ENCODE data around the gene CACNA2D3.

The CACNA2D3 gene

DNA sequence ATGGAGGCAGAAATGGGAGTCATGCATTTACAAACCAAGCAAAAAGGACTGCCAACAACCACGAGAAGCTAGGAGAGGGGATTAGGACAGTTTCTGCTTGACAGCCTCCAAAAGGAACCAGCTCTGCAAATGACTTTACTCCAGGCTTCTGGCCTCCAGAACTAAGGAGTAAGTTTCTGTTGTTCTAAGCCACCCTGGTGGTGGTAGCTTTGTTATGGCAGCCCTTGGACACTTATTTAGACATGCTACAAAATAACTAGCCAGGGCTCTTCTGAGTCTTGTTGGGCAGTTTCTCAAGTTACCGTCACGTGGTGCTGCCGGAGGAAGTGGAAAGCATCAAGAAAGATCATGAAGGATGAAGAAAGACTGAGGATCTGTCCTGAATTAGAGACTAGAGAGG, 419.0 kb downstream of the CACNA2D3 start:
- DNase-seq = no peak

DNA sequence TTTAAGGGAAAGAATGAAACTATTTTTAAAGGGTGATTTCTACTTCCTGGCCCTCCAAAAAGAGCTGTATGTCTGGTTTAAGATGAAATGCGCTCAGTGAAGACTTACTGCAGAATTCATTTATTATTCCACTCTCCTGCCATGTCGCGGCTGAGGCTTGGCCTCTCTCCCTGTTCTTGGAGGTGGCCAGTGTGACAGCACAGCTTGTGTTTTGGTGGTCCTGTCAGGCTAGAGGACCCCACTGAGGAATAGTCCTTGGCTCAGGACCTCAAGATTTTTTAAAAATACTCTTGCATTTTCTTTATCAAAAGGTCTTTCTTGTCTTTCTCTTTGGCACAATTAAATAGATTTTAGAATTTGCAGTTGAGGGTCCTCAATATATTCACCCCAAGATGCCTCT, 421.1 kb downstream of the CACNA2D3 start:
- DNase-seq = no peak

DNA sequence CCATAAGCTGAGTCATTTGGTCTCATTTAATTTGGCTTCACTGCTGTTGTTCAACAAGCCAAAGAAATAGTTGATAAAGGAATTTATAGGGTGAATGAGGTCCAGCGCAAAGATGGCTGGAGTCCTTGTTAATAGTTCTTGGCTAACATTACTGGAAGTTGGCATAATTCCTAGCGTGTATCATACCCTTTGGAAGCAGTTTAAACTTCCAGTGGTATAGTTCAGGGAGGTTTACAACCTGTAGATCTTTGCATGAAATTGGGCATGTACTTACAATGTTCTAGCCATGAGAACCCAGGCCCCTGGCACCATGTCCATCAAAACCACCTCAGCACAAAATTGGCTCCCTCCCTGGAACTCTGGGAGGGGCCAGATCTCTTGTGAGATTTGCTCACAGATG, 424.7 kb downstream of the CACNA2D3 start:
- DNase-seq = no peak

DNA sequence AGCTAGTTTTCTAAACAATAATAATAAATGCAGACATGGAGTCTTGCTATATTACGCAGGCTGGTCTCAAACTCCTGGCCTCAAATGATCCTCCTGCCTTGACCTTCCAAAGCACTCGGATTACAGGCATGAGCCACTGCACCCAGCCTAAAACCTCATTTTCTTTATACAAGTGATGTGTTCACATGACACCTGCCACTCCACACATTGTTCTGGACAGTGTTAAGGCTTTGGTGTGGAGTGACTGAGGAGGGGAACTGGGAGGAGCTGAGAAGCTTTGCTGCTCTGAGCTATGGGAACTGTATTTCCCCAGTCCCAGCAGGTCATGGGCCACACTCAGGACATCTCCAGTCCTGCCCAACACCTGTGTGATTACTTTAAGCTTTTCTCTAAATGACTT, 425.5 kb downstream of the CACNA2D3 start:
- DNase-seq = no peak

DNA sequence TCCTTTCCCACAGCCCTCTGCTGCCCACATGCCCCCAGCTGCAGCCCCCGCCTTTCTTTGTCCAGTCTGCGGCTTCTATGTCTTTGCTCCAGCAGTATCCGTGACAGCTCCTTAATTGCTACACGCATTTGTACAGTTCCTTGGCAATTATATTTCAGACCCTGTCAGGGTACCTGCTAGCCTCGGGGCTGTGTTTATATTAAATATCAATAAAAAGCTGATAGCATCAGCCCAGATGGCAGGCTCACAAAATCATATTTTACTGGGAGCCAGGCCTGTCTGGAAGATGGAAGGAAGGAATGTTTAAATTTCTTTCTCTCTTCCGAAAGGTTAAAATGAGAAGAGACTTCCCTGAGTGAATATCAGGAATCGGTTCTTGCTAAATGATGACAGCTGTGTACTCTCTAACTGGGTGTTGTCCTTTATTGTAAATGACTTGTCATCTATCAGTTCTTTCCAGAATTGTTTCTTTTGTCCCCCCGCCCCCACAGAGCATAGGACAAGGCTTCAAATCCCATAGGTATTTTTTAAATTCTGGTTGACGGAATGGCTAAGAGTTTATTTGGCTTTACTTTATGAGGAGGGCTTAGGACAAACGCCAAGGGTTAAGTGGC, 427.4 kb downstream of the CACNA2D3 start:
- DNase-seq = no peak

DNA sequence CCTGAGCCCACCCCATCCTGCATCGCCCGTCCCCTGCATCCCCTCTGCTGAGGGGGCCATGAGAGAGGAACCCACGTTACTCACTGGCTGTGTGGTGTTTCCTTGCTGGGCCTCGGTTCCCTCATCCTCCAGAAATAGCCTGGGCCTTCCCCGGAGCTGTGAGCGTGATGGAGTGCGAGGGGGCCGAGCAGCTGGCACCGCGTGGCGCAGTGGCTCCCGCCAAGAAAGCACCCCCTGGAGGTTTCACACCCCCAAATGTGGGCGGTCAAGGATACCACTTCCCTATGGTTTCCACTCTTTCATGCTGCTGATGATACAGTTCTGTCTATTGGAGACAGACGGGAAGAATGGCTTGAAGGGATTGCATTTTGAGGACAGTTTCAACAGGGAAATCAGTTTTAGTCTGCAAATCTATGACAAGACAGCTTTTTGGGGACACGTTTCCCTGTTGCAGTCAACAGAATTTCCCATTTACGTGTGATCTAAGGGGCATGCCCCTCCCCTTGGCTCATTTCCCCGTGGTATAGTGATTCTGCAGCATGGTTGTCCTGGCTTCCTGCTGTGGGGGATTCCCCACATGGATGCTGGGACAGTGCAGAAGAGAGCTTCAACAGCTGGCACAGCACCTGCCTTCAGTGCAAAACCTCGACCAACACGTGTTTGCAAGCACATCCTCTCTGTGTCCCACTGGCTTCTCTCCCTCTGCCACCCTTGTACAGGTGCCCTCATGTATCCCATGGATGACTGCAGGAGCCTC, 428.0 kb downstream of the CACNA2D3 start:
- DNase-seq = peak; percentile 11

DNA sequence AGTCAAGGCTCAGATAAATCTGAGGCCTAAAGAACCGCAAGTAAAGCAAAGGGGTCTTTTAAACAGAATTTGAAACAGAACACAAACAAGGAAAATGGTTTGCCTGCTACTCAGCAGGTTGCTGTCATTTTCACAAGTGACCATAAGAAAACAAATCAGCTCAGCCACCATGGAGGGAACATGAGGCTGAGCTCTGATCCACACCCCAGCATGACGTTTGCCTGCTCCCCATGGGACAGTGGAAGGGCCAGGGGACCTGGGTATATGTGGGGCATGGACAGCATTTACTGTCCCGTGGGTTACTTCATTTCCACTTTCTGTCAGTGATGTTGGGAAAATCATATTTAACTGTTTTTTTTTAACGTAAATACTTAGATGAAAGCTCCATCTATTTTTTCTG, 434.3 kb downstream of the CACNA2D3 start:
- no peak for DNase-seq

DNA sequence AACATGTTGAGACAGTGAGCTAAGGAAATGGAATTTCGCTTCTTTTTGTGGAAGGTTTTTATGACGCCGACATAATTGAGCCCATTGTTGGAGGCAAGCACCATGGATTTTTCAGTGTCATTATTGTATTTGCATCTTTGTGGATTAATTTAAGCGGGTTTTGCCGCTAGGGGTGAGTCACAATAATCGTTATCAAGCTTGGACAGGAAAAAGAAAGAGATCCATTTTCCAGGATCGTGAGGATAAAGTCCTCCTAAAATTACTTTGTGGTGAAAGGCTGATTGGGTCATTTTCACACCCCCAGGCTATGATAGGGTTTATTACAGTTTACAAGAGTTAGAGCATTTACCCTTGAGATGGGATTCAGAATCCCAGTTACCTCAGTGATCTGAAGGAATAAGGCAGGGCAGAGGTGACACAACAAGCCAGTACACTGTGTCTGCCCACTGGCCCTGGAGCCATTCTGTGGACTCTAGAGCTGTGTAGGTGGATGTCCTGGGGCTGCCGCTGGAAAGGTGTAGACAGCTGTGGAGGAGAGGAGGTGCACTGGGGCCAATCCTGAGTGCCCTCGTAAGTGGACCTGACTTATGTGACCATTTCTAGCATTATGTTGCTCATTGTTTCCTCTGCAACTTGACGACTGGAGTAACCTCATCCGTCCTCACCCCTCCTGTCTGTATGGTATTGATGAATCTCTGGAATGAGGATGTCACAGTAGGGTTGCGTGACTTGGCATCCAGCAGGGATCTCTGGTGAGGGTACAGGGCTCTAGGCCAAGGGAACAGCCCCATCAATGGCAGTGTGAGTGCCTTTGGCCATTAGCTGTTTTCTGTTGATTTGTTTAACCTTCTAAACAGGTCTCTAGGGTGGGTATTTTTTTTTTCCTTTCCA, 435.4 kb downstream of the CACNA2D3 start:
- DNase-seq = no peak

DNA sequence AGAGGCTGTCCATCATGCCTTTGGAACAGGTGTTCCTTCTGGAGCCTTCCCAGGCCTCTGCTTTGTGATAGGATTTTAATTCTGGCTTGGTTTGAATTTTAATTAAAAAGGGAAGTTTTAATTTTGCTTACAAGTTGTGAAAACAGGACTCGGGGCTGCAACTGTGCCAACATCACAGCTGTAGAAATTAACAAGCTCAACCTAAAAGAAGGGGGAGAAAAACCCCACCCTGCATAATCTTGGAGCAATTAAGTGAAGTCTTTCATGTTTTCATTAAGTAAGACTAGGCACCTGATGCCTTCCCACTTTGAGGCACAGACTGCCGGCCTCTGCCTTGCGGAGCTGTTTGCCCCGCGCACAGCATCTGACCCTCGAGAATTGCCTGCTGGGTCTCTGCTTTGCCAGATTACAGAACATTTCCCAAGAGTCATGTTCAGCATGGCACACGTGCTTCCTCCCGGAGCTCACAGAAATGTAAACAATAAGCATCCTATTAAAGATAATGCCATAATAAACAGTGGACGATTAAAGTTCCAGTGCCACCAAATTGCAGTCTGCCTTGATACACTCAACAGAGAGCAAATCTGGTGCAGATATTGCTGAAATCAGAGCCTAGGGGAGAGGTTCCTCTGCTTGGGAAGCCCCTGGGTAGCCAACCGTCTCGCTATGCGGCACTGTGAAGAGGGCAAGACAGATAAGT, 441.3 kb downstream of the CACNA2D3 start:
- DNase-seq = no peak

DNA sequence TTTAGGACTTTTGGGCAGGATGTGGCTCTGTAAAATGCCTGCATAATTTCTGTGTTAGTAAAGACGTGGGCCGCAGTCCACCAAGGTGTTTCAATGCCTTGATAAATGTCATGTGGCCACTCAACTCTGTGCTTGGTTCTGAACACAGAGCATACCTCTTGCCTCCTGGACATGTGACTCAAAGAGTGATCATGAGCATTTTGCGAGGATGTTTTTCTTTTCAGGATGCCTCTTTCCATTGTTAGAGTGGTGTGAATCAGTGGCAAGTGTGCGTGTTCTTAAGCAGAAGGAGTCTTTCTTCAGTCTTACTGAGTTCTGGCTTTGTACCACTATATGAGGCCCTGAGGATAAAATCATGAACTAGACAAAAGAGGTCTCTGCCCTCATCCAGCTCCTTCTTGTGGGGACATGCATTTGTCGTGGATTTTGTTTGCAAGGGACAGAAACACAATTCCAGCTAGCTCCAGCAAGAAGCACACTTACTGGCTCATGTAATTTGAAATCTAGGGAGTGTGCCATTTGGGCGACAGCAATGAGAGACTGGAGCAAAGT, 442.1 kb downstream of the CACNA2D3 start:
- no peak for DNase-seq

DNA sequence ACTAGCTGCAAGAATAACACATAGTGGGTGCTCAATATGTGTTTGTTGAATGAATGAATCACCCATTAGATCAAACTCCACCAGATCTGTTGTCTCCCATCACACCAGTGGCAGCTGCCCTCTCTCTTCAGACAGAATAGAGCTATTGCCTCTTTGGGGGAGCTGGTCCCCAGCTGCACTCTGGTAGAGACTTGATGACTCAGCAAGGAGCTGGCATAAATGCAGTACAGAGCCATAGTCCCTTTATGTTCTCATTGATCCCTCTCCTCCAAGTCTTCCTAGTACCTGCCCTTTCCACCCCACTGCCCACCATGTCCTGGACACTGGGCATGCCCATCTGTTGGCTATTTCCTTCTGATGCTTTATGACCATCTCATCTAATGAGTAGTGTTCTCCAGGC, 443.6 kb downstream of the CACNA2D3 start:
- no peak for DNase-seq

DNA sequence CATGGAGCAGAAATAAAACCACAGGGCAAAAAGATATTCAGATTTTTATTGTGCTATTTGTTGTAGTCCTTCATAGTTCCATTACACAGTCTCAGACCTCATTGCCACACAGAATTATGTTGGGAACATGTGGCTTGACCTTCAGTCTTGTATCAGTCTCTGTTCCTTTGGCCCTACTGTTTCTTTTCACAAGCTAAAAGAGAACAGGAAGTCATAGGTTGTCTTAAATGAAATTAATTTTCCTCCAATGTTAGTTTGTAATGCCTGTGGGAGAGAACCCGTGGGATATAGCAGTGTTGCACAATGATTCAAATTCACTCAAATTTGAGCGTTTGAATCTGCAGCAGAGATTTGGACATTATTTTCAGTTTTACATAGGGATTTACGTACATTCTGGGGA, 445.6 kb downstream of the CACNA2D3 start:
- no peak for DNase-seq

DNA sequence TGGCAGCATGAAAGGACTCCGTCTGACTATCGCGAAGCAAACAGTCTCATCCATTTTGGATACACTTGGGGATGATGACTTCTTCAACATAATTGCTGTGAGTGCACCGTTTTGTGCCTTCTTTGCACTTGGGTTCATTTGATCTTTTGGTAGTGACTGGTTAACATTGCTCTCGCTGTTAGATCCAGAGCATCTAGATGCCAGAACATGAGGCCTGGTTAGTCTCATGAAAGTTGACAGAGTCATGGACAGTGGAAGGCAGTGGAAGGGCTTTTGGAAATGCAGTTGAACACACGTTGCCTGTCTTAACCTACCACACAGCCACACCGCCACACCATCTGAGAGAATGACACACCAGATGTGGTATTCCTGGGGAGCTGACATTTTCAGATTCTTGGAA, 447.7 kb downstream of the CACNA2D3 start:
- no peak for DNase-seq

DNA sequence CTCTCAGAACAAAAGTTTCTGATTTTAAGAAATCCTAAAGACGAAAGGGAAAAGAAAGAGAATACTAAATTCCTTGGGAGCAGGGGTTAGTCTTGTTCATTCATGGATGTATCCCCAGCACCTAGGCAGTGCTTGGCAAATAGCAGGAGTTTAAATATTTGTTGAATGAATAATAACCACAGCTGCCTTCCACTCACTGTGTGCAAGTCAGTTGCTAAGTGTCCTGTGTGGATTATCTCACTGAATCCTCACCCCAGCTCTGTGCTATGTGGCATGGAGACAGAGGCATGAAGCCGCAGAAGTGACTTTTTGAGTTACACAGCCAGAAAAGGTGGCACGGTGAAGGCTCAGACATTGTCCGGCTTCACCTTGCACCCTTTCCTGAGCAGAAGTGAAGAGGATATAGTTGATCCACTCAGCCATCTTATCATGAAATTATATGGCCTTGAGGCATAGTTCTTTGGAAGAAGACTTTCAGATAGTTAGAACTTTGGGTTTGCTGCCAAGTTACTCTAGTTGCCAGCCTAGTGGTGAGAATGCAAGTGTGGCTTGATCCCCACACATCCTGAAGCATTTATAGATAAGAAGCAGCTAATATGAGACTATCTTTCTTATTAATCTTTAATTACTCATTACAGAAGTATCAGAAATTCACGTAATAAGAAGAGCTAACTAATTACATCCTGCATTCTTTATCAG, 450.0 kb downstream of the CACNA2D3 start:
- no peak for DNase-seq

DNA sequence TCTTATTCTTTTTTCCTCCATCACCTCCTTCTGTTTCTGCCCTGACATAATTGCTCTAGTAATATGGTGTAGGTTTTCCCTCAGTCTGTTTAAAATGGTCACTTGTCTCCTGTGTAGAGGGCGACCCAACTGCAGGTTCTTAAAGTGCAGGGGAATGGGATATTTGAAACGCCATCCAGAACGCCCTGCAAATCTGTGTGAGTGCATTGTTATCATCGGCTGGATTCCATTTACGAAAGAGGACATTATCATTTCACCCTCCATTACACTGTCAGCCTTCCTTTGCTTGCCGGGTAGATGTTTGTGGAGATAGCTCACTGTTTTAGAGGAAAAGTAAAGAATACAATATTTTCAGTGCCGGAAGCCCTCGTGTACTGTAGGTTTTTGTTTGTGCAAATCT, 451.5 kb downstream of the CACNA2D3 start:
- DNase-seq = no peak

DNA sequence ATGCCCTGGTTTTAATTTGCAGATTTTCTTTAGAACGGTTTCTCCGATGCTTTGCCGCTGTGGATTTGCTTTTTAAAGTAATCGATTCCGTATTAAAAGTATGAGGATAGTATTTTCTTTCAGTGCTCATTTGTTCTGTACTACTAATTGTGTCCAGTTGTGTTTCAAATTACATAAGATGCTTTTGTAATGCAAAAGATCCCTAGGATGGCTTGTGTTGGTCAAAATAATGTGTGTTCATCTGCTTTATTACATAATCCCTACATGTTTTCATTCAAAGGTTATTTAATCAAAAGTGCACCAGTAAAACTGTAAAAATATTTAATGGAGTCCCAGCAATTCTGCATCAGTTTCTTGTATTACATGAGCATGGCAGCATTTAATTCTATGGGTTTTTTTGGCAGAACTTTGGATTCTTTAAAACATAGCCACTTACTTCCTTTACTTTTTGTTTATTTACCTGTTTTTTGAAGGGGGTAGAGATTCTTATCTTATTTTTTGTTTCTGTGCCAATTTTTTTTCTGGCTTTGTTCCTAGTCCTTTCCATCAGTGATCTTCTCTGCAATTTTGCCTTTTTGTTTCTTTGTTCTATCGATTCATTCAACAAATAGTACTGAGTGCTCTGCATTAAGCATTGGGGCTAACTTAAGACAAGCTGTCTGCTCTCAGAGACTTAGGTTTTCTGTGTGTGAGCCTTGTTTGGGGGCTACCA, 452.7 kb downstream of the CACNA2D3 start:
- no peak for DNase-seq

DNA sequence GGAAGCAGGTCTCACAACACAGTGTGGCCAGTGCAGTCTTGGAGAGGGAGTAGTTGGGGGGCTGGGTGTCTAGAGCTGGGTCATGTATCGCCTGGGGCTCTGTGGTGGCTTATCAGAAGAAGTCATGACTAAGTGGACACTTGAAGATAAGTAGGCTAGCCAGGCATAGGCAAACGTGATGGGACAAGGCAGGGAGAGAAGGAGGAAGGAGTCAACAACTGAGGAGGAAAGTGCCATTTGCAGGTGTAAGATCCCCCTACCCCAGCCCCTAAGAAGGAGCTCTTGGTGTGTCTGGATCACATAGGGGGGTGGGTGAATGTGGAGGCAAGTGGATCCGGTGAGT, 453.2 kb downstream of the CACNA2D3 start:
- no peak for DNase-seq

DNA sequence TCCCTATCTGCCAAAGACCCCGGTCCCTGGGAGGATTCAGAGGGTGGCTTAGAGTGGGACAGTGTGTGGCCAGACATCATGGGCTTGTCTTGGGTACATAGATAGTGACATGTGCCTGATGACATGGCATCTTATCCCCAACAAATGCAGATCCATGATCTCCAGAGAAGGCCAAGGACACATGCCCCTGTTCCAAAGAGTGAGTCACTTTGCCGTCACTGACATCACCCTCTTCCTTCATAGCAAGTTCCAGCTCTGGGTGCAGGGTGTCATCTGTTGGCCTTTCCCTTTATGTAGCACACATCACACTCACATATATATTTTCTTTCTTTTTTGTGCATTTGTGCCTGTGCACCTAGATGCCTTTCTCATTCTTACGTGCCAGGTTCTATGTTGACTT, 455.0 kb downstream of the CACNA2D3 start:
- DNase-seq = no peak

DNA sequence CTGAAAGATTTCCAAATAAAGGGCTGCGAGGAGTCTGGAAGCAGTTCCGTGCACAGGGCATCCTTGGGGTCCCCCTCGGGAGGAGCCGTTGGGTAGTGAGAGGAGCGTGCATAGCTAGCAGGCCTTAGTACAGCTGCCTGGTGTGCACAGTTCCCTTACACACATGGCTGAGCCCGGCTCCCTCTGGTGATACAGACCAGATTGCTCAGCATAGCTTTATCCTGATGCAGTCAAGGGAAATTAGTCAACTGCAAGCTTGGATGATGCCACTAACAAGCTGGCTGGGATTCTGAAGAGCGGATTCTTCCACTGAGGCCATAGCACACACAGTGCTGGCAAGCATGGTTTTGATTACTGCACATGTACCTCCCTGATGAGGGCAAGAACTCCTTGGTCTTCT, 456.1 kb downstream of the CACNA2D3 start:
- no peak for DNase-seq

DNA sequence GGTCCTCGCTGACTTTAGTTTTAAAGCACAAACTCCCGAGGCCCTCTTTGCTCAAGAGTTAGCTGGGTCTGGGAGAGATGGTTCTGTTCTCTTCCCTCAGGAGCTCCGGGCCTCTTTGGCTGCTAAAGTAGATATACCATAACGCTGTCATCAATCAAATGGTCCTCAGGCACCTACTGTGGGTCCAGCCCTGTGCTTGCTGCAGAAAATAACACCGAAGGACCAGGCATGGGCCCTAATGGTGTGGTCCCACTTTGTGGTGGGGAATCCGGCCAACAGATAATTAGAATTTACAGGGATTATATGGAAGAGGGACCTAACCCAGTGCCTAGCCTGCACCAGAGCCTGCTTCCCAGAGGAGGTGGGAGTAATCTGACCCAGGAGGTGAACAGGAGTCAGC, 458.1 kb downstream of the CACNA2D3 start:
- DNase-seq = no peak

DNA sequence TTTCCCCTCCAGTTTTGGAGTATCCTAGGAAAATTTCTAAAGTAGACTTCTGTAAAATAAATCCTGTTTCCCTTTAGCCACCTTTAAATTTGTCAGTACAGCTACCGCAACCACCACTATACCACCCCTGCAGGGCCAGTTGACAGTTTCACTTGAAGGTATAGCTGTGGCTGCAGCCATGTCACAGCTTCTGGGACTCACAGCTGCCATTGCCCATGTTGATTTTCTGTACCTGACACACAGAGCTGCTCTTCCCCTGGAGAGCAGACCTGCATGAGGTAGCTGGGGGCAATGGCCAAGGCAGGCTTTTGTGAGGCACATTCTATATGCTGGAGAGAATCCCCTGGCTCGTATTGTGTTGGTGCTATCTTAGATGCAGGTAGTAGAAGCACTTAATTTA, 460.1 kb downstream of the CACNA2D3 start:
- no peak for DNase-seq

DNA sequence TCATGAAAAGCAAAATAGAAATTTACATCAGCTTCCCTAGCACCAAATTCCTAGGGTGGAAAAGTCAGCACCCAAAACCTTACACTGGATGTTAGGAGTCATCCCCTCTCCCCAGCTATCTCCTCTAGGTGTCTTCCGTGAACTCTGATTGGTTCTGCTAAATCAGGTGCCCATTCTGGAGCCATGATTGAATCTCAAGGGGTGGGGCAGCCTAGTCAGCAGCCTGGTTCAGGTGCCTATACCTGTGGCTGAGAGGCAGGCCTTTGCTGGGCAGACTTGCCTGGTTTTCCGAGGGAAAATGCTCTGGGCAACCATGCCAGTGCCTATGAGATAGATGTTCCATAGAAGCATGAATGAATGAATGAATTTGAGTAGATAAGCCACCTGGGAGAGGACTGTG, 468.8 kb downstream of the CACNA2D3 start:
- no peak for DNase-seq

Measured in NCI-H345 (cell line).